H9 (cell line): ENCODE results near the gene KRT32. TPM values are rescaled to one million over a fixed set of nuclear protein-coding genes. Genes with fewer than 3 reads are reported as not detected.

Source experiments
- DNase-seq: peaks from one replicate; pipeline ENCODE4 v3.0.0-alpha.2; 2017
- H2AFZ ChIP-seq: one replicate; pipeline ENCODE4 v1.6.1; 2013; ENCODE audit warnings: mild to moderate bottlenecking, low read length, control low read depth, moderate library complexity
- H2AK5ac ChIP-seq: 2 replicates; pipeline ENCODE4 v1.6.1; 2013; ENCODE audit warnings: low read length, control low read depth, mixed read lengths; ENCODE audit not compliant: insufficient read length
- H2BK120ac ChIP-seq: one replicate; pipeline ENCODE4 v1.6.1; 2013; ENCODE audit warnings: low read depth, mild to moderate bottlenecking, low read length, control low read depth, inconsistent platforms; ENCODE audit not compliant: poor library complexity, severe bottlenecking
- H2BK12ac ChIP-seq: 2 replicates; pipeline ENCODE4 v1.6.1; 2013; ENCODE audit warnings: low read length, control low read depth, mixed read lengths, low read depth; ENCODE audit not compliant: insufficient read length
- H2BK15ac ChIP-seq: 2 replicates; pipeline ENCODE4 v1.6.1; 2013; ENCODE audit warnings: low read depth, low read length, control low read depth
- H2BK20ac ChIP-seq: one replicate; pipeline ENCODE4 v1.6.1; 2013; ENCODE audit warnings: low read depth, mild to moderate bottlenecking, low read length, control low read depth, inconsistent platforms; ENCODE audit not compliant: poor library complexity, severe bottlenecking
- H2BK5ac ChIP-seq: 2 replicates; pipeline ENCODE4 v1.6.1; 2013; ENCODE audit warnings: low read length, control low read depth, mixed read lengths; ENCODE audit not compliant: insufficient read length
- H3K14ac ChIP-seq: 2 replicates; pipeline ENCODE4 v1.6.1; 2013; ENCODE audit warnings: low read length, control low read depth; ENCODE audit not compliant: insufficient read depth
- H3K18ac ChIP-seq: 2 replicates; pipeline ENCODE4 v1.6.1; 2013; ENCODE audit warnings: low read depth, mild to moderate bottlenecking, mixed read lengths, low read length, control low read depth; ENCODE audit not compliant: insufficient read length
- H3K23ac ChIP-seq: 2 replicates; pipeline ENCODE4 v1.6.1; 2013; ENCODE audit warnings: low read length, control low read depth, mixed read lengths, low read depth; ENCODE audit not compliant: insufficient read length
- H3K23me2 ChIP-seq: 2 replicates; pipeline ENCODE4 v1.6.1; 2013; ENCODE audit warnings: low read depth, mild to moderate bottlenecking, mixed read lengths, low read length, control low read depth; ENCODE audit not compliant: insufficient read length, poor library complexity, severe bottlenecking
- H3K27ac ChIP-seq: 2 replicates; pipeline ENCODE4 v1.5.1; 2013; ENCODE audit warnings: low read length, control low read depth, mixed read lengths, low read depth; ENCODE audit not compliant: insufficient read length
- H3K27me3 ChIP-seq: 2 replicates; pipeline ENCODE4 v1.6.1; 2013; ENCODE audit warnings: low read length, control low read depth, inconsistent platforms; ENCODE audit not compliant: insufficient read depth
- H3K4ac ChIP-seq: 2 replicates; pipeline ENCODE4 v1.6.1; 2013; ENCODE audit warnings: low read depth, mild to moderate bottlenecking, control low read depth, inconsistent platforms, low read length, moderate library complexity
- H3K4me1 ChIP-seq: 2 replicates; pipeline ENCODE4 v1.6.1; 2013; ENCODE audit warnings: low read length, control low read depth, inconsistent platforms; ENCODE audit not compliant: insufficient read depth
- H3K4me2 ChIP-seq: 2 replicates; pipeline ENCODE4 v1.6.1; 2013; ENCODE audit warnings: low read length, control low read depth, mixed read lengths; ENCODE audit not compliant: insufficient read length, insufficient read depth
- H3K56ac ChIP-seq: 2 replicates; pipeline ENCODE4 v1.6.1; 2013; ENCODE audit warnings: low read depth, mild to moderate bottlenecking, mixed read lengths, low read length, control low read depth; ENCODE audit not compliant: insufficient read length
- H3K79me1 ChIP-seq: 2 replicates; pipeline ENCODE4 v1.6.1; 2013; ENCODE audit warnings: low read depth, mild to moderate bottlenecking, moderate library complexity, low read length, control low read depth, inconsistent platforms; ENCODE audit not compliant: insufficient read depth, poor library complexity, severe bottlenecking
- H3K79me2 ChIP-seq: 2 replicates; pipeline ENCODE4 v1.6.1; 2013; ENCODE audit warnings: low read length, control low read depth, inconsistent platforms; ENCODE audit not compliant: insufficient read depth
- H3K9ac ChIP-seq: 2 replicates; pipeline ENCODE4 v1.6.1; 2013; ENCODE audit warnings: low read length, control low read depth, mixed read lengths; ENCODE audit not compliant: insufficient read length; ENCODE audit errors: extremely low read depth
- H3K9me3 ChIP-seq: one replicate; pipeline ENCODE4 v1.6.1; 2013; ENCODE audit warnings: low read depth, low read length, inconsistent platforms; ENCODE audit not compliant: control insufficient read depth
- H3T11ph ChIP-seq: one replicate; pipeline ENCODE4 v1.6.1; 2013; ENCODE audit warnings: mild to moderate bottlenecking, low read length, control low read depth, inconsistent platforms
- H4K20me1 ChIP-seq: one replicate; pipeline ENCODE4 v1.6.1; 2013; ENCODE audit not compliant: control insufficient read depth, insufficient read length, insufficient read depth
- H4K5ac ChIP-seq: 2 replicates; pipeline ENCODE4 v1.6.1; 2013; ENCODE audit warnings: low read depth, mild to moderate bottlenecking, mixed read lengths, low read length, control low read depth; ENCODE audit not compliant: insufficient read length
- H4K8ac ChIP-seq: replicated peaks from 2 replicates; pipeline ENCODE4 v1.6.1; 2013; ENCODE audit warnings: low read length, control low read depth, mixed read lengths, low read depth; ENCODE audit not compliant: insufficient read length
- H4K91ac ChIP-seq: 2 replicates; pipeline ENCODE4 v1.6.1; 2013; ENCODE audit warnings: low read depth, mild to moderate bottlenecking, moderate library complexity, mixed read lengths, low read length, control low read depth; ENCODE audit not compliant: insufficient read length
- H3K27ac Mint-ChIP-seq, 3 experiments: 2 replicates in 2 of 3; 3 replicates in 1 of 3; pipeline ENCODE4 v1.8.0; 2020 to 2021; ENCODE audit warnings: mixed read lengths in 3 of 3, mild to moderate bottlenecking in 1 of 3, moderate library complexity in 1 of 3
- H3K27me3 Mint-ChIP-seq: 2 replicates; pipeline ENCODE4 v1.8.0; 2021; ENCODE audit warnings: low read depth, mild to moderate bottlenecking, moderate library complexity, mixed read lengths
- H3K36me3 Mint-ChIP-seq, 3 experiments: 2 replicates in 2 of 3; 3 replicates in 1 of 3; pipeline ENCODE4 v1.8.0; 2020 to 2021; ENCODE audit warnings: low read depth in 3 of 3, mixed read lengths in 3 of 3; ENCODE audit not compliant: insufficient read depth in 1 of 3
- H3K4me1 Mint-ChIP-seq, 2 experiments: 2 replicates each; pipeline ENCODE4 v1.8.0; 2020; ENCODE audit warnings: mixed read lengths in 2 of 2
- H3K4me3 Mint-ChIP-seq, 2 experiments: 2 replicates in 1 of 2; 3 replicates in 1 of 2; pipeline ENCODE4 v1.8.0; 2020 to 2021; ENCODE audit warnings: mild to moderate bottlenecking in 2 of 2, mixed read lengths in 2 of 2, moderate library complexity in 1 of 2
- H3K9me3 Mint-ChIP-seq, 2 experiments: 2 replicates in 1 of 2; 3 replicates in 1 of 2; pipeline ENCODE4 v1.8.0; 2020; ENCODE audit warnings: mild to moderate bottlenecking in 2 of 2, mixed read lengths in 2 of 2, moderate library complexity in 1 of 2
- WGBS: extraction: QIAGEN DNeasy Blood & Tissue Kit; methylation state at CpG from one replicate; pipeline ENCODE4 v1.1.7; 2013; ENCODE audit warnings: missing lambda C conversion rate, low lambda C conversion rate, mixed read lengths; ENCODE audit not compliant: insufficient read length; ENCODE audit errors: extremely low coverage; 5-methylcytosine and 5-hydroxymethylcytosine counted together
- total RNA-seq: library from RNA; stranded (reverse); gene quantifications from 2 replicates; pipeline ENCODE4 v1.2.1, GENCODE V29; 2021
- TF ChIP-seq, protein P1 (sequence below): fragments of 200-600 bp; sonication (generic); conservative IDR thresholded peaks from 3 replicates; pipeline ENCODE4 v1.8.0; 2021; ENCODE audit warnings: antibody characterized with exemption, mild to moderate bottlenecking

The KRT32 gene
- total RNA-seq, 1 experiment from 2014 or later = not detected

DNA sequence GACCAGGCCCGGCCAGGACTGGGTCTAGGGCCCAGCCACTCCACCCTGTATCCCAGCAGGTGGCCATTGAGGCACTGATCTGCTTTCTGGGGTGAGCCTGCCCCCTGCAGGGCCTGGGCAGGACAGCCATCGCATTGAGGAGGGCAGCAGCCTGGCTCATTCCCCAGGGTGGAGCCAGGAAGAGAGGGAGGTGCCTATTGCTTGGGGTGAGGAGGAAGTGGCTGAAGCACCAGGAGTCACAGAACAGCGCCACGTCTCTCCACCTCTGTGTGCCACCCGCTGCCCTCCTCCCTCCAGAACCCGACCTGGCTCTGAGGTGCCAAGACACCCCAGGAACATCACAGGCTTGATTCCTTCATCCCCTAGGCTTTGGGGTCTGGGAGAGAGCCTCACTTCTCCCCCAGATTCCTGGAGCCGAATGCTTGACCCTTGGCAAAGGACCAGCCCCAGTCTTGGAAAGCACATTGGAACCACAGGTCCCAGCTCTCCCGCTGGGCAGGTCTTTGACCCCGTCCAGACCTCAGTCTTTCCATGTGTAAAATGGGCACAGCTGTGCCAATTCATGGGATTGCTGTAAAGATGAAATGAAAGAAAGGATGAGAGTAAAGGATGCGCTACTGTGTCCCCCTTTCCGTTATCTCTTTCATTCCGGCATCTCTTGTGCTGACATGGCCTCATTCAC, 29.8 kb upstream of the KRT32 start:
- Histone ChIP-seq H3K79me1 (no peaks in the 10 kb centered on the region), H2BK5ac (no peak overlapping the region), H3K79me2 (no peaks in the 10 kb centered on the region), H2AK5ac (no peak overlapping the region), H3K14ac (no peak overlapping the region), H3K56ac (no peak overlapping the region), H3K4me2 (no peak overlapping the region), H4K5ac (no peak overlapping the region), H3K4me1 (peaks cover 3% of the 10 kb centered on the region; the same call in 1 of the 2 replicates), H3K27ac (no peak overlapping the region), H3T11ph (no peak overlapping the region), H3K9ac (no peak overlapping the region), H3K27me3 (no peaks in the 10 kb centered on the region), H4K20me1 (no peaks in the 10 kb centered on the region), H2BK120ac (no peak overlapping the region), H3K18ac (no peak overlapping the region), H2AFZ (no peak overlapping the region), H4K8ac (no peak overlapping the region), H3K9me3 (no peaks in the 10 kb centered on the region), H2BK15ac (no peak overlapping the region), H2BK12ac (no peak overlapping the region), H4K91ac (no peak overlapping the region), H3K23me2 (no peaks in the 10 kb centered on the region), H3K23ac (no peak overlapping the region), H2BK20ac (no peak overlapping the region), H3K4ac (no peak overlapping the region)
- Mint-ChIP-seq H3K9me3 (no peaks in the 10 kb centered on the region), H3K27me3 (peaks cover 11% of the 10 kb centered on the region), H3K4me3 (no peak overlapping the region; a peak in 1 of 5 replicates), H3K4me1 (peaks cover 39 to 43% of the 10 kb centered on the region in 2 experiments), H3K36me3 (no peaks in the 10 kb centered on the region), H3K27ac (no peak overlapping the region)
- TF ChIP-seq, protein P1, sequence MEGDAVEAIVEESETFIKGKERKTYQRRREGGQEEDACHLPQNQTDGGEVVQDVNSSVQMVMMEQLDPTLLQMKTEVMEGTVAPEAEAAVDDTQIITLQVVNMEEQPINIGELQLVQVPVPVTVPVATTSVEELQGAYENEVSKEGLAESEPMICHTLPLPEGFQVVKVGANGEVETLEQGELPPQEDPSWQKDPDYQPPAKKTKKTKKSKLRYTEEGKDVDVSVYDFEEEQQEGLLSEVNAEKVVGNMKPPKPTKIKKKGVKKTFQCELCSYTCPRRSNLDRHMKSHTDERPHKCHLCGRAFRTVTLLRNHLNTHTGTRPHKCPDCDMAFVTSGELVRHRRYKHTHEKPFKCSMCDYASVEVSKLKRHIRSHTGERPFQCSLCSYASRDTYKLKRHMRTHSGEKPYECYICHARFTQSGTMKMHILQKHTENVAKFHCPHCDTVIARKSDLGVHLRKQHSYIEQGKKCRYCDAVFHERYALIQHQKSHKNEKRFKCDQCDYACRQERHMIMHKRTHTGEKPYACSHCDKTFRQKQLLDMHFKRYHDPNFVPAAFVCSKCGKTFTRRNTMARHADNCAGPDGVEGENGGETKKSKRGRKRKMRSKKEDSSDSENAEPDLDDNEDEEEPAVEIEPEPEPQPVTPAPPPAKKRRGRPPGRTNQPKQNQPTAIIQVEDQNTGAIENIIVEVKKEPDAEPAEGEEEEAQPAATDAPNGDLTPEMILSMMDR = peak; percentile 84
- no CpG with 5 or more reads among the region's 12 CpGs for WGBS
- DNase-seq = peak; percentile 96
